ENCODE results near the gene NFAT5. TPM values are rescaled to one million over a fixed set of nuclear protein-coding genes. Genes with fewer than 3 reads are reported as not detected.

The NFAT5 gene
- total and polyA plus RNA-seq, 7 experiments from 2014 or later: 7.7 to 35.5 (median 29.3) TPM

- no peaks in the 10 kb centered on the region for H3K27me3 ChIP-seq (ENCODE audit: control insufficient read depth in 2 of 2, insufficient read depth in 2 of 2, low read length in 2 of 2)
- no peak overlapping the region for H3K4me3 ChIP-seq (ENCODE audit: low read length)
- Mint-ChIP-seq H3K4me1 (peaks cover 22 to 72% (median 67%) of the 10 kb centered on the region in 7 donors), H3K27me3 (no peaks in the 10 kb centered on the region), H3K36me3 (peaks cover 0 to 16% (median 5%) of the 10 kb centered on the region in 5 donors), H3K27ac (peak overlapping the region; percentile 2 to 67 (median 40)), H3K9me3 (no peaks in the 10 kb centered on the region), H3K4me3 (peak overlapping the region in 2 of 10 donors; percentile 1 to 5)
- H3K27ac ChIP-seq (ENCODE audit: low read depth, low read length): no peak overlapping the region
- intact Hi-C loops (cut with micrococcal nuclease): no loop called here
- H3K36me3 ChIP-seq (ENCODE audit: control insufficient read depth in 2 of 3, insufficient read depth in 3 of 3, low read length in 3 of 3): no peaks in the 10 kb centered on the region
- ChIA-PET CTCF (no interaction called here), POLR2A (no interaction called here)
- H3K4me1 ChIP-seq (ENCODE audit: control insufficient read depth in 2 of 2, insufficient read depth in 2 of 2, low read length in 2 of 2): peaks cover 8 to 11% of the 10 kb centered on the region in 2 donors
- no peaks in the 10 kb centered on the region for H3K9me3 ChIP-seq (ENCODE audit: control insufficient read depth in 2 of 3, low read length in 3 of 3)
- DNase-seq: peak in 2 of 9 donors; percentile 1 to 2
- peak; percentile 60 for ATAC-seq
Observed at GRCh38 chr16:69613378-69614154, 47.8 kb downstream of the NFAT5 start.

- Histone ChIP-seq H3K27me3 (ENCODE audit: control insufficient read depth in 2 of 2, insufficient read depth in 2 of 2, low read length in 2 of 2) (no peaks in the 10 kb centered on the region), H3K4me3 (ENCODE audit: low read length) (no peak overlapping the region), H3K4me1 (ENCODE audit: control insufficient read depth in 2 of 2, insufficient read depth in 2 of 2, low read length in 2 of 2) (peaks cover 8 to 11% of the 10 kb centered on the region in 2 donors), H3K9me3 (ENCODE audit: control insufficient read depth in 2 of 3, low read length in 3 of 3) (no peaks in the 10 kb centered on the region), H3K27ac (ENCODE audit: low read depth, low read length) (no peak overlapping the region), H3K36me3 (ENCODE audit: control insufficient read depth in 2 of 3, insufficient read depth in 3 of 3, low read length in 3 of 3) (no peaks in the 10 kb centered on the region)
- Mint-ChIP-seq H3K36me3 (peaks cover 0 to 16% (median 0%) of the 10 kb centered on the region in 5 donors), H3K4me1 (peaks cover 30 to 77% (median 61%) of the 10 kb centered on the region in 7 donors), H3K27ac (peak overlapping the region in 4 of 9 donors; percentile 1 to 51 (median 17)), H3K9me3 (no peaks in the 10 kb centered on the region), H3K27me3 (no peaks in the 10 kb centered on the region), H3K4me3 (no peak overlapping the region)
- ChIA-PET CTCF (no interaction called here), POLR2A (no interaction called here)
- ATAC-seq (no peak), DNase-seq (no peak)
- intact Hi-C loops (cut with micrococcal nuclease): no loop called here
Observed at GRCh38 chr16:69615528-69615927, 49.8 kb downstream of the NFAT5 start.

- H3K9me3 Mint-ChIP-seq: no peaks in the 10 kb centered on the region
- peaks cover 0 to 16% (median 0%) of the 10 kb centered on the region in 5 donors for H3K36me3 Mint-ChIP-seq
- H3K27me3 Mint-ChIP-seq: no peaks in the 10 kb centered on the region
- peaks cover 32 to 76% (median 61%) of the 10 kb centered on the region in 7 donors for H3K4me1 Mint-ChIP-seq
- H3K4me3 ChIP-seq (ENCODE audit: low read length): no peak overlapping the region
- ATAC-seq (no peak), DNase-seq (no peak)
- H3K27me3 ChIP-seq (ENCODE audit: control insufficient read depth in 2 of 2, insufficient read depth in 2 of 2, low read length in 2 of 2): no peaks in the 10 kb centered on the region
- no peak overlapping the region for H3K4me3 Mint-ChIP-seq
- peak overlapping the region in 1 of 9 donors; percentile 6 for H3K27ac Mint-ChIP-seq
- intact Hi-C loops (cut with micrococcal nuclease): no loop called here
- H3K9me3 ChIP-seq (ENCODE audit: control insufficient read depth in 2 of 3, low read length in 3 of 3): no peaks in the 10 kb centered on the region
- H3K4me1 ChIP-seq (ENCODE audit: control insufficient read depth in 2 of 2, insufficient read depth in 2 of 2, low read length in 2 of 2): peaks cover 8 to 11% of the 10 kb centered on the region in 2 donors
- ChIA-PET CTCF (no interaction called here), POLR2A (no interaction called here)
- no peaks in the 10 kb centered on the region for H3K36me3 ChIP-seq (ENCODE audit: control insufficient read depth in 2 of 3, insufficient read depth in 3 of 3, low read length in 3 of 3)
- no peak overlapping the region for H3K27ac ChIP-seq (ENCODE audit: low read depth, low read length)
Observed at GRCh38 chr16:69616082-69616481, 50.3 kb downstream of the NFAT5 start.

- Histone ChIP-seq H3K4me1 (ENCODE audit: control insufficient read depth in 2 of 2, insufficient read depth in 2 of 2, low read length in 2 of 2) (peaks cover 0 to under 1% of the 10 kb centered on the region in 2 donors), H3K27ac (ENCODE audit: low read depth, low read length) (no peak overlapping the region), H3K36me3 (ENCODE audit: control insufficient read depth in 2 of 3, insufficient read depth in 3 of 3, low read length in 3 of 3) (no peaks in the 10 kb centered on the region), H3K9me3 (ENCODE audit: control insufficient read depth in 2 of 3, low read length in 3 of 3) (no peaks in the 10 kb centered on the region), H3K4me3 (ENCODE audit: low read length) (no peak overlapping the region), H3K27me3 (ENCODE audit: control insufficient read depth in 2 of 2, insufficient read depth in 2 of 2, low read length in 2 of 2) (no peaks in the 10 kb centered on the region)
- POLR2A ChIA-PET: interaction anchor here (0.6 kb wide), 1 partner anchor 232 kb away, joined by 3 read pairs; no protein-coding TSS in a partner anchor
- Mint-ChIP-seq H3K9me3 (no peaks in the 10 kb centered on the region), H3K36me3 (peaks cover 0 to 19% (median 1%) of the 10 kb centered on the region in 5 donors), H3K27ac (no peak overlapping the region), H3K4me3 (no peak overlapping the region), H3K27me3 (no peaks in the 10 kb centered on the region), H3K4me1 (peaks cover 21 to 64% (median 47%) of the 10 kb centered on the region in 7 donors)
- CTCF ChIA-PET: no interaction called here
- no peak for ATAC-seq
- DNase-seq: no peak
- intact Hi-C loops (cut with micrococcal nuclease): no loop called here
Observed at GRCh38 chr16:69618307-69618706, 52.5 kb downstream of the NFAT5 start.

GRCh38 chr16:69618721-69619120 is 53.0 kb downstream of the NFAT5 start:
- no peak overlapping the region for H3K4me3 ChIP-seq (ENCODE audit: low read length)
- no peaks in the 10 kb centered on the region for H3K27me3 Mint-ChIP-seq
- intact Hi-C loops (cut with micrococcal nuclease): no loop called here
- H3K9me3 Mint-ChIP-seq: no peaks in the 10 kb centered on the region
- H3K4me1 Mint-ChIP-seq: peaks cover 17 to 59% (median 42%) of the 10 kb centered on the region in 7 donors
- no peak overlapping the region for H3K4me3 Mint-ChIP-seq
- ATAC-seq (no peak), DNase-seq (no peak)
- no peaks in the 10 kb centered on the region for H3K9me3 ChIP-seq (ENCODE audit: control insufficient read depth in 2 of 3, low read length in 3 of 3)
- H3K4me1 ChIP-seq (ENCODE audit: control insufficient read depth in 2 of 2, insufficient read depth in 2 of 2, low read length in 2 of 2): no peaks in the 10 kb centered on the region
- no peaks in the 10 kb centered on the region for H3K27me3 ChIP-seq (ENCODE audit: control insufficient read depth in 2 of 2, insufficient read depth in 2 of 2, low read length in 2 of 2)
- peak overlapping the region in 1 of 9 donors; percentile 15 for H3K27ac Mint-ChIP-seq
- H3K36me3 ChIP-seq (ENCODE audit: control insufficient read depth in 2 of 3, insufficient read depth in 3 of 3, low read length in 3 of 3): no peaks in the 10 kb centered on the region
- POLR2A ChIA-PET: interaction anchor here (0.6 kb wide), 1 partner anchor 232 kb away, joined by 3 read pairs; no protein-coding TSS in a partner anchor
- H3K27ac ChIP-seq (ENCODE audit: low read depth, low read length): no peak overlapping the region
- peaks cover 0 to 19% (median 2%) of the 10 kb centered on the region in 5 donors for H3K36me3 Mint-ChIP-seq
- CTCF ChIA-PET: no interaction called here

- Histone ChIP-seq H3K36me3 (ENCODE audit: control insufficient read depth in 2 of 3, insufficient read depth in 3 of 3, low read length in 3 of 3) (no peaks in the 10 kb centered on the region), H3K27ac (ENCODE audit: low read depth, low read length) (no peak overlapping the region), H3K9me3 (ENCODE audit: control insufficient read depth in 2 of 3, low read length in 3 of 3) (no peaks in the 10 kb centered on the region), H3K4me3 (ENCODE audit: low read length) (no peak overlapping the region), H3K27me3 (ENCODE audit: control insufficient read depth in 2 of 2, insufficient read depth in 2 of 2, low read length in 2 of 2) (no peaks in the 10 kb centered on the region), H3K4me1 (ENCODE audit: control insufficient read depth in 2 of 2, insufficient read depth in 2 of 2, low read length in 2 of 2) (no peaks in the 10 kb centered on the region)
- H3K4me3 Mint-ChIP-seq: no peak overlapping the region
- H3K27me3 Mint-ChIP-seq: no peaks in the 10 kb centered on the region
- intact Hi-C loops (cut with micrococcal nuclease): no loop called here
- H3K4me1 Mint-ChIP-seq: peaks cover 17 to 52% (median 36%) of the 10 kb centered on the region in 7 donors
- ATAC-seq (no peak), DNase-seq (no peak)
- ChIA-PET CTCF (no interaction called here), POLR2A (no interaction called here)
- H3K36me3 Mint-ChIP-seq: peaks cover 0 to 19% (median 5%) of the 10 kb centered on the region in 5 donors
- H3K9me3 Mint-ChIP-seq: no peaks in the 10 kb centered on the region
- peak overlapping the region in 3 of 9 donors; percentile 15 to 26 (median 25) for H3K27ac Mint-ChIP-seq
Observed at GRCh38 chr16:69619514-69619913, 53.7 kb downstream of the NFAT5 start.

GRCh38 chr16:69620573-69620972 is 54.8 kb downstream of the NFAT5 start:
- DNase-seq: no peak
- Histone ChIP-seq H3K27ac (ENCODE audit: low read depth, low read length) (no peak overlapping the region), H3K4me1 (ENCODE audit: control insufficient read depth in 2 of 2, insufficient read depth in 2 of 2, low read length in 2 of 2) (no peaks in the 10 kb centered on the region), H3K36me3 (ENCODE audit: control insufficient read depth in 2 of 3, insufficient read depth in 3 of 3, low read length in 3 of 3) (no peaks in the 10 kb centered on the region), H3K9me3 (ENCODE audit: control insufficient read depth in 2 of 3, low read length in 3 of 3) (no peaks in the 10 kb centered on the region), H3K27me3 (ENCODE audit: control insufficient read depth in 2 of 2, insufficient read depth in 2 of 2, low read length in 2 of 2) (no peaks in the 10 kb centered on the region), H3K4me3 (ENCODE audit: low read length) (no peak overlapping the region)
- ATAC-seq: no peak
- Mint-ChIP-seq H3K27me3 (no peaks in the 10 kb centered on the region), H3K36me3 (peaks cover 0 to 15% (median 5%) of the 10 kb centered on the region in 5 donors), H3K9me3 (no peaks in the 10 kb centered on the region), H3K4me1 (peaks cover 17 to 44% (median 32%) of the 10 kb centered on the region in 7 donors), H3K27ac (peak overlapping the region in 1 of 9 donors; percentile 64), H3K4me3 (no peak overlapping the region)
- intact Hi-C loops (cut with micrococcal nuclease): no loop called here
- POLR2A ChIA-PET: no interaction called here
- CTCF ChIA-PET: no interaction called here

Data from naive thymus-derived CD4-positive, alpha-beta T cell (primary cell).